Tibial nerve (tissue), 4 donors: ENCODE measurements around the gene VRK2. TPM values are rescaled to one million over a fixed set of nuclear protein-coding genes. Genes with fewer than 3 reads are reported as not detected.

ENCODE experiments used
- DNase-seq, 2 donors: peaks; one replicate each; pipeline ENCODE4 v3.0.0-alpha.2; 2019; ENCODE audit warnings: low spot score in 2 of 2
- H3K27ac ChIP-seq, 4 donors: fragments of 200-600 bp; sonication (generic) in 3 of 4; one replicate each; pipeline ENCODE4 v1.5.1; 2017 to 2019; ENCODE audit warnings: mild to moderate bottlenecking in 1 of 4
- H3K27me3 ChIP-seq, 2 donors: fragments of 200-600 bp; sonication (generic) in 1 of 2; one replicate each; pipeline versions ENCODE4 v1.5.1 to v1.6.0; 2017 to 2019
- H3K36me3 ChIP-seq, 3 donors: fragments of 200-600 bp; sonication (generic); one replicate each; pipeline ENCODE4 v1.5.1; 2018 to 2019
- H3K4me1 ChIP-seq, 4 donors: fragments of 200-600 bp; sonication (generic) in 3 of 4; one replicate each; pipeline ENCODE4 v1.5.1; 2017 to 2019
- H3K4me3 ChIP-seq, 4 donors: fragments of 200-600 bp; sonication (generic) in 3 of 4; one replicate each; pipeline ENCODE4 v1.5.1; 2017 to 2019; ENCODE audit warnings: mild to moderate bottlenecking in 1 of 4, moderate library complexity in 1 of 4
- H3K9me3 ChIP-seq, 4 donors: fragments of 200-600 bp; sonication (generic) in 3 of 4; one replicate each; pipeline ENCODE4 v1.5.1; 2017 to 2019
- CTCF ChIP-seq, 5 experiments: fragments of 200-600 bp in 3 of 5; fragments of 450-650 bp in 2 of 5; sonication (generic) in 3 of 5; IDR thresholded peaks; one replicate each; pipeline ENCODE4 v1.5.1; 2016 to 2019; ENCODE audit warnings: antibody characterized with exemption in 5 of 5, mild to moderate bottlenecking in 3 of 5, moderate library complexity in 2 of 5
- EP300 ChIP-seq, 2 donors: sonication (generic); formaldehyde crosslinking; IDR thresholded peaks; one replicate each; pipeline ENCODE4 v1.6.1; 2017; ENCODE audit warnings: antibody characterized with exemption in 2 of 2, mild to moderate bottlenecking in 1 of 2
- POLR2A ChIP-seq, 2 donors: fragments of 450-650 bp; IDR thresholded peaks; one replicate each; pipeline ENCODE4 v1.6.1; 2017; ENCODE audit warnings: antibody characterized with exemption in 2 of 2, mild to moderate bottlenecking in 2 of 2, moderate library complexity in 2 of 2
- WGBS, 2 donors: methylation state at CpG; one replicate each; pipeline ENCODE4 v1.1.5; 2018; 5-methylcytosine and 5-hydroxymethylcytosine counted together
- total RNA-seq, 4 donors: library from RNA; depleted of rRNA; stranded (reverse); fragments of >200 nt; gene quantifications; one replicate each; pipeline ENCODE4 v1.1.0, GENCODE V29; 2016

VRK2 gene
- total RNA-seq, 4 donors from 2014 or later = 8.0 to 15.9 (median 14.2) TPM

- Histone ChIP-seq H3K4me1 (no peaks in the 10 kb centered on the region), H3K27ac (no peak overlapping the region), H3K27me3 (no peaks in the 10 kb centered on the region), H3K36me3 (peaks cover 0 to 10% (median 0%) of the 10 kb centered on the region in 3 donors), H3K9me3 (no peaks in the 10 kb centered on the region), H3K4me3 (no peak overlapping the region)
- no peak for DNase-seq
- WGBS, 2 donors = 70 to 71% methylated on average over 6 of the region's 6 CpGs
- no peak for TF ChIP-seq EP300 (IDR thresholded peaks at IDR 0.05)
- no peak for TF ChIP-seq CTCF (IDR thresholded peaks at IDR 0.05)
- no peak for TF ChIP-seq POLR2A (IDR thresholded peaks at IDR 0.05)
Observed at GRCh38 chr2:58057707-58058530, 11.3 kb downstream of the VRK2 start.

GRCh38 chr2:58063641-58064040 is 17.0 kb downstream of the VRK2 start:
- H3K27ac ChIP-seq = no peak overlapping the region
- no peak overlapping the region for H3K4me3 ChIP-seq
- no peaks in the 10 kb centered on the region for H3K4me1 ChIP-seq
- TF ChIP-seq POLR2A (IDR thresholded peaks at IDR 0.05) = no peak
- TF ChIP-seq CTCF (IDR thresholded peaks at IDR 0.05) = no peak
- TF ChIP-seq EP300 (IDR thresholded peaks at IDR 0.05) = no peak
- peaks cover 0 to 5% (median 0%) of the 10 kb centered on the region in 3 donors for H3K36me3 ChIP-seq
- DNase-seq = no peak
- WGBS, 2 donors = 80 to 84% methylated on average over 2 of the region's 2 CpGs
- H3K27me3 ChIP-seq = no peaks in the 10 kb centered on the region
- H3K9me3 ChIP-seq = no peaks in the 10 kb centered on the region

- Histone ChIP-seq H3K27ac (no peak overlapping the region), H3K36me3 (peaks cover 0 to 2% (median 0%) of the 10 kb centered on the region in 3 donors), H3K4me3 (no peak overlapping the region), H3K9me3 (no peaks in the 10 kb centered on the region), H3K27me3 (no peaks in the 10 kb centered on the region), H3K4me1 (no peaks in the 10 kb centered on the region)
- no peak for DNase-seq
- no peak for TF ChIP-seq POLR2A (IDR thresholded peaks at IDR 0.05)
- TF ChIP-seq CTCF (IDR thresholded peaks at IDR 0.05) = no peak
- no peak for TF ChIP-seq EP300 (IDR thresholded peaks at IDR 0.05)
- 76 to 91% methylated on average over 2 of the region's 2 CpGs for WGBS, 2 donors
Observed at GRCh38 chr2:58064086-58064485, 17.5 kb downstream of the VRK2 start.

GRCh38 chr2:58065248-58065647 is 18.6 kb downstream of the VRK2 start:
- H3K4me3 ChIP-seq = no peak overlapping the region
- peaks cover 0 to 13% (median 0%) of the 10 kb centered on the region in 3 donors for H3K36me3 ChIP-seq
- WGBS, 2 donors = 94 to 100% methylated on average over 1 of the region's 1 CpG
- H3K27ac ChIP-seq = no peak overlapping the region
- TF ChIP-seq POLR2A (IDR thresholded peaks at IDR 0.05) = no peak
- TF ChIP-seq EP300 (IDR thresholded peaks at IDR 0.05) = no peak
- TF ChIP-seq CTCF (IDR thresholded peaks at IDR 0.05) = no peak
- no peaks in the 10 kb centered on the region for H3K9me3 ChIP-seq
- no peaks in the 10 kb centered on the region for H3K27me3 ChIP-seq
- DNase-seq = no peak
- no peaks in the 10 kb centered on the region for H3K4me1 ChIP-seq

GRCh38 chr2:58067001-58067400 is 20.4 kb downstream of the VRK2 start:
- Histone ChIP-seq H3K4me3 (no peak overlapping the region), H3K4me1 (no peaks in the 10 kb centered on the region), H3K27ac (no peak overlapping the region), H3K36me3 (peaks cover 0 to 23% (median 0%) of the 10 kb centered on the region in 3 donors), H3K9me3 (peaks cover 0 to 7% (median 0%) of the 10 kb centered on the region in 4 donors), H3K27me3 (no peaks in the 10 kb centered on the region)
- TF ChIP-seq EP300 (IDR thresholded peaks at IDR 0.05) = no peak
- TF ChIP-seq POLR2A (IDR thresholded peaks at IDR 0.05) = no peak
- no peak for TF ChIP-seq CTCF (IDR thresholded peaks at IDR 0.05)
- 95% methylated on average over 2 of the region's 2 CpGs for WGBS, 2 donors
- DNase-seq = no peak
